Measurements from ENCODE around the gene GPC5.
"Not testable (repeated sequence)": the region's sequence is repeated elsewhere in the genome, so short reads cannot be mapped to it uniquely, and the experiment has no call there.

The GPC5 gene

DNA sequence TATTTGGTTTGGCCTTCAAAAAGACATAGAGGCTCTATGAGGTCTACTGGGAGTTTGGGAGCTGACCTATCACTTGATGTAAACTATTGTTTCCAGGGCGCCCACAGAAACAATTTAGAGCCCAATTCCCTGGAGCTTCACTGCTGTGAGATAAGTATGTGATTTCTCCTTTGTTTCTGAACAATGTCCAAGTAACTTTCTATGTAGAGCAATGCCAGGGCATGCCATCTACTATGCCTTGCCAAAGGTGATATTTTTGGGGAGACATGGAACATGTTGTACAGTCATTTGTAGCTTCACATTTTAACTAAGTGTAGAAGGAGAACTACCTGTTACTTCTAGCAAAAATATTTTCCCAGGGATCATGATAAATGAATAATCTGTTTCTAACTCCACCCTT, 872.6 kb downstream of the GPC5 start:
- H3K4me3 ChIP-seq: no peak overlapping the region
- DNase-seq (ENCODE audit: low spot score): no peak
- no peak overlapping the region for H3K27ac ChIP-seq
- TF ChIP-seq, protein P1, sequence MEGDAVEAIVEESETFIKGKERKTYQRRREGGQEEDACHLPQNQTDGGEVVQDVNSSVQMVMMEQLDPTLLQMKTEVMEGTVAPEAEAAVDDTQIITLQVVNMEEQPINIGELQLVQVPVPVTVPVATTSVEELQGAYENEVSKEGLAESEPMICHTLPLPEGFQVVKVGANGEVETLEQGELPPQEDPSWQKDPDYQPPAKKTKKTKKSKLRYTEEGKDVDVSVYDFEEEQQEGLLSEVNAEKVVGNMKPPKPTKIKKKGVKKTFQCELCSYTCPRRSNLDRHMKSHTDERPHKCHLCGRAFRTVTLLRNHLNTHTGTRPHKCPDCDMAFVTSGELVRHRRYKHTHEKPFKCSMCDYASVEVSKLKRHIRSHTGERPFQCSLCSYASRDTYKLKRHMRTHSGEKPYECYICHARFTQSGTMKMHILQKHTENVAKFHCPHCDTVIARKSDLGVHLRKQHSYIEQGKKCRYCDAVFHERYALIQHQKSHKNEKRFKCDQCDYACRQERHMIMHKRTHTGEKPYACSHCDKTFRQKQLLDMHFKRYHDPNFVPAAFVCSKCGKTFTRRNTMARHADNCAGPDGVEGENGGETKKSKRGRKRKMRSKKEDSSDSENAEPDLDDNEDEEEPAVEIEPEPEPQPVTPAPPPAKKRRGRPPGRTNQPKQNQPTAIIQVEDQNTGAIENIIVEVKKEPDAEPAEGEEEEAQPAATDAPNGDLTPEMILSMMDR (IDR thresholded peaks at IDR 0.05): no peak

DNA sequence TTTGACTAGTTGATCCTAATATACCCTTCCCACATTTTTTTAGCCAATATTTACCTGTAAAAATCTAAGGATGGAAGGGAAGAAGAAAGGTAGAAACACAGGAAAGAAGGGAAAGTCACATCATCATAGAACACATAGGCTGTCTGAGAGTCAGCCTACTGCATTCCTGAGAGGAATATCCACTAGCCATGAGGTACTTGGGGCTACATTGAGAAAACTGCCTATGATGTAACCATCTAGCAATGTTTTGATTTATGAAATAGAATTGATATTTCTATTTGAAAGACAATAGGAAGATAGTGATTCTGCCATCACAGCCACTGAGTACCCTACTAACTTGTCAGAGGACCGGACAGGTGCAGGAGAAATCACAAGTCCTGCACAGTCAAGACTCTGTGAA, 873.8 kb downstream of the GPC5 start:
- no peak overlapping the region for H3K27ac ChIP-seq
- no peak for DNase-seq (ENCODE audit: low spot score)
- H3K4me3 ChIP-seq: no peak overlapping the region
- TF ChIP-seq, protein P1 (IDR thresholded peaks at IDR 0.05): no peak

DNA sequence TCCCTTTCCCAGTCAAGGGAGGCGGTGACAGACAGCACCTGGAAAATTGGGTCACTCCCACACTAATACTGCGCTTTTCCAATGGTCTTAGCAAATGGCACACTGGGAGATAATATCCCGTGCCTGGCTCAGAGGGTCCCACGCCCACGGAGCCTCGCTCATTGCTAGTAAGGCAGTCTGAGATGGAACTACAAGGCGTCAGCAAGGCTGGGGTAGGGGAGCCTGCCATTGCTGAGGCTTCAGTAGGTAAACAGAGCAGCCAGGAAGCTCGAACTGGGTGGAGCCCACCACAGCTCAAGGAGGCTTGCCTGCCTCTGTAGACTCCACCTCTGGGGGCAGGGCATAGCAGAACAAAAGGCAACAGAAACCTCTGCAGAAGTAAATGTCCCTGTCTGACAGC, 882.6 kb downstream of the GPC5 start:
- not testable (repeated sequence) for DNase-seq (ENCODE audit: low spot score); H3K4me3 ChIP-seq; H3K27ac ChIP-seq

DNA sequence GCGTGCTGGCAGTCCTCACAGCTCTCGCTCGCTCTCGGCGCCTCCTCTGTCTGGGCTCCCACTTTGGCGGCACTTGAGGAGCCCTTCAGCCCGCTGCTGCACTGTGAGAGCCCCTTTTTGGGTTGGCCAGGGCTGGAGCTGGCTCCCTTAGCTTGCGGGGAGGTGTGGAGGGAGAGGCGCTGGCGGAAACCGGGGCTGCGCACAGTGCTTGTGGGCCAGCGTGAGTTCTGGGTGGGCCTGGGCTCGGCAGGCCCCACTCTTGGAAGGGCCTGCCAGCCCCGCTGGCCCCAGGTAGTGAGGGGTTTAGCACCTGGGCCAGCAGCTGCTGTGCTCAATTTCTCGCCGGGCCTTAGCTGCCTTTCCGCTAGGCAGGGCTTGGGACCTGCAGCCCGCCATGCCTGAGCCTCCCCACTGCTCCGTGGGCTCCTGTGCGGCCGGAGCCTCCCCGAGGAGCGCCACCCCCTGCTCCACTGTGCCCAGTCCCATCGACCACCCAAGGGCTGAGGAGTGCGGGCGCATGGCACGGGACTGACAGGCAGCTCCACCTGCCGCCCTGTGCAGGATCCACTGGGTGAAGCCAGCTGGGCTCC, 892.4 kb downstream of the GPC5 start:
- DNase-seq (ENCODE audit: low spot score); H3K27ac ChIP-seq: not testable (repeated sequence)

DNA sequence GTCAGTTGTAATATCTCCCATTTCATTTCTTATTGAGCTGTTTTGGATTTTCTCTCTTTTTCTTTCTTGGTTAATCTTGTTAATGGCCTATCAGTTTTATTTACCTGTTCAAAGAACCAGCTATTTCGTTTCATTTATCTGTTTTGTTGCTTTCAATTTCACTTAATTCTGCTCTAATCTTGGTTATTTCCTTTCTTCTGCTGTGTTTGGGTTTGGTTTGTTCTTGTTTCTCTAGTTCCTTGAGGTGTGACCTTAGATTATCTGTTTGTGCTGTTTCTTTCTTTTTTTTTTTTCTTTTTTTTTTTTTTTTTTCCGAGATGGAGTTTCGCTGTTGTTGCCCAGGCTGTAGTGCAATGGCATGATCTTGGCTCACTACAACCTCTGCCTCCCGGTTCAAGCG, 896.1 kb downstream of the GPC5 start:
- DNase-seq (ENCODE audit: low spot score); H3K27ac ChIP-seq; H3K4me3 ChIP-seq: not testable (repeated sequence)

More for the DNA sequence above, 892.4 kb downstream of the GPC5 start:
- H3K4me3 ChIP-seq: not testable (repeated sequence)

DNA sequence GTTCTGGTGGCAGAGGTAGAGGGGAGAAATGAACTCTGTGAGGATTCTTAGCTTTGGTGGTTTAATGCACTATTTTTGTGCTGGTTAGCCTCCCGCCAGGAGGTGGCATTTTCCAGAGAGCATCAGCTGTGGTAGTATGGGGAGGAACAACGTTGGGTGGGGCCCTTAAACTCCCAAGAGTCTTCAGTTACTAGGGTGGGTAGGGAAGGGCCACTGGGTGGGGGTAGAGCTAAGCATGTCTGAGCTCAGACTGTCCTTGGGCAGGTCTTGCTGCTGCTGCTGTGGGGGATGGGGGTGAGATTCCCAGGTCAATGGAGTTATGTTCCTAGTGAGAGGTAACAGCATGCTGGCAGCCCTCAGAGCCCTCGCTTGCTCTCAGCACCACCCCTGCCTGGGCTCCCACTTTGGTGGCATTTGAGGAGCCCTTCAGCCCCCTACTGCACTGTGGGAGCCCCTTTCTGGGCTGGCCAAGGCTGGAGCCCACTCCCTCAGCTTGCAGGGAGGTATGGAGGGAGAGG, 897.8 kb downstream of the GPC5 start:
- H3K27ac ChIP-seq; H3K4me3 ChIP-seq; DNase-seq (ENCODE audit: low spot score): not testable (repeated sequence)

DNA sequence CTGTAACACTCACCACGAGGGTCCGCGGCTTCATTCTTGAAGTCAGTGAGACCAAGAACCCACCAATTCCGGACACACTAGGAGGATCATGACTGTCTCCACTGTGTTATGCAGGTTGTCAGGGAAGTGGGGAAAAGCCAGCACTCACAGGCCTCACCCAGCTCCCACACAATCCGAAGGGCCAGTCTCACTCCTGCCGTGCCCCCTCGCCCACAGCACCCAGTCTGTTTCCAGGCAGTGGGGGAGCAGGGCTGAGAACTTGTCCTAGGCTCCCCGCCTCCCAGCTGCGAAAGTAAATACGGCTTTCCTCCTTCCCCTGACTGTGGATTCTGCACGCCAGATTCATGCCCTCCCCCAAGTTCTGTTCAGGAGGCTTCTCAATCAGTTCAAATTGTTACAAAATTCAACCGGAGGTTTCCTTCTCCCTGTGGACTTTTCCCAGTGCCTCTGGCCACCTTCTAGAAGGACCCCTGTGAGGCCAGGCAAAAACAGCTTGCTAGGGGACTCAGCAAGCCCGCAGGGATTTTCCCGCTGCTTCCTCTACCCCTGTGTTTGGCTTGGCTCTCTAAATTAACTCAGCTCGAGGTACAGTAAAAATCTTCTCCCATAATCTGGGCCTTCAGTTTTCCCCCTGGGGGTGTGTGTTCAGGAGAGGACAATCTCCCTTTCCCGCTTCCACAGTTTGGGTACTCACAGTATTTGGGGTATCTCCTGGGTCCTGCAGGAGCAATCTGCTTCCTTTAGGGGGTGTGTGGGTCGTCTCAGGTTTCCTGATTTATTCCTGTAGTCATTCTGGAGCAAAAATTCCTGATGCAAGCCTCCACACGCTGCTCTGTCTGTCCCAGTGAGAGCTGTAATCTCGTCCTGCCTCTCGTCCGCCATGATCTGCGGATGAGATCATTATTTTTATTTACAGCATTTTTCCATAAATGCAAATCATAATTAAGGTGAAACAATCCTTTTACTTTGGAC, 899.8 kb downstream of the GPC5 start:
- TF ChIP-seq, protein P1 (IDR thresholded peaks at IDR 0.05): no peak
- Histone ChIP-seq H3K4me3 (no peak overlapping the region), H3K27ac (no peak overlapping the region)
- DNase-seq (ENCODE audit: low spot score): no peak

DNA sequence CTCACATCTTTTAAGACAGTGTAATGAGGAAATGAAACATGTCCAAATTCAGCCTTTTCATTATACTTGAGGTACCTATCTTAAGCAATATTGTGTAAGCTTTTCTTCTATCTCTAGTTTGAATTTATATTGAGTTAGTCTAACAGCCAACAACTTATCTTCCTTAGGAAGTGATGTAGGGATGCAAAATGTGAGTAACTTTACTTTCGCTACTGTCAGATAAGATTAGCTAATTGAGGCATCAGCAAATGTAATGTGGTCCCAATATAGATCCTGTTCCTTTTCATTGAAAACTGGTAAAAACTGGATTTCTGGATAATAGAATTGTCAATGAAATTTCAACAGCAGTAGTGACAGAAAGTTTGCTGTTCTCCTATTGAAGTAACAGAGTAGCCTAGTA, 902.2 kb downstream of the GPC5 start:
- no peak overlapping the region for H3K27ac ChIP-seq
- no peak for DNase-seq (ENCODE audit: low spot score)
- TF ChIP-seq, protein P1 (IDR thresholded peaks at IDR 0.05): no peak
- no peak overlapping the region for H3K4me3 ChIP-seq

DNA sequence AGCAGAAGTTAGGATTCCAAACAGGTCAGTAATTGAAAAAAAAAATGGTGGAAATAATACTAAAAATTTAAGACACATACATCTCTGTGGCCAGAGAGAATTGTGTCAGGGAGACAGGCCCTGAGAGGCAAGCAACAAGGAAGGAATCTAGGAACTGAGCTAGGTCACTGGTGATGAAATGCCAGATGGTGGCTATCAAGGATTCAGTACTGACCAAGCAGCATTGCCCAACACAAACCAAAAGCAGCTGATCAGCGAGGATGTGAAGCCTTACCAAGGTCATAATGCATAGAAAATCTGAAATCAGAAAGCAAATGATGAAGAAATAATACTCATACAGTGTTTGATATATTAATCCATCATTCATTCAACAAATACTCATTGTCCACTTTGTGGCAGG, 905.0 kb downstream of the GPC5 start:
- DNase-seq (ENCODE audit: low spot score): no peak
- TF ChIP-seq, protein P1 (IDR thresholded peaks at IDR 0.05): no peak
- Histone ChIP-seq H3K4me3 (no peak overlapping the region), H3K27ac (no peak overlapping the region)
